ENCODE data around the gene FUNDC1.
"Not testable (repeated sequence)": the region's sequence is repeated elsewhere in the genome, so short reads cannot be mapped to it uniquely, and the experiment has no call there.

GRCh38 chrX:44561896-44562295 lies 19.2 kb upstream of the FUNDC1 start:
- not testable (repeated sequence) for TF ChIP-seq EZH2 (IDR thresholded peaks at IDR 0.05); POLR2AphosphoS5 (IDR thresholded peaks at IDR 0.05; ENCODE audit: borderline replicate concordance, low read depth, low read length)

Data from SK-N-MC (cell line).